GM21515 (cell line): ENCODE data around the gene SERPINH1.
"Not testable (repeated sequence)": the region's sequence is repeated elsewhere in the genome, so short reads cannot be mapped to it uniquely, and the experiment has no call there.

ENCODE experiments used
- ATAC-seq: cut with Tn5 transposase; IDR thresholded peaks from one replicate; pipeline ENCODE4 v1.9.1; 2021; ENCODE audit not compliant: unreplicated experiment

SERPINH1 gene

GRCh38 chr11:75572744-75573143 is 10.7 kb downstream of the SERPINH1 start:
- ATAC-seq: no peak

GRCh38 chr11:75574698-75575602 is 12.9 kb downstream of the SERPINH1 start:
- no peak for ATAC-seq

GRCh38 chr11:75576017-75576416 is 14.0 kb downstream of the SERPINH1 start:
- no peak for ATAC-seq

- ATAC-seq: peak; percentile 50
Observed at GRCh38 chr11:75576499-75576918, 14.5 kb downstream of the SERPINH1 start.

GRCh38 chr11:75577207-75577606 is 15.2 kb downstream of the SERPINH1 start:
- no peak for ATAC-seq

GRCh38 chr11:75578977-75579376 is 16.9 kb downstream of the SERPINH1 start:
- ATAC-seq: no peak

GRCh38 chr11:75579841-75580240 is 17.8 kb downstream of the SERPINH1 start:
- no peak for ATAC-seq

- ATAC-seq: no peak
Observed at GRCh38 chr11:75582506-75582894, 20.4 kb downstream of the SERPINH1 start.

- no peak for ATAC-seq
Observed at GRCh38 chr11:75582895-75583717, 21.1 kb downstream of the SERPINH1 start.

GRCh38 chr11:75583718-75584658 is 21.9 kb downstream of the SERPINH1 start:
- ATAC-seq: no peak

- not testable (repeated sequence) for ATAC-seq
Observed at GRCh38 chr11:75584659-75585292, 22.7 kb downstream of the SERPINH1 start.

- ATAC-seq: no peak
Observed at GRCh38 chr11:75585293-75585670, 23.2 kb downstream of the SERPINH1 start.

- ATAC-seq: no peak
Observed at GRCh38 chr11:75586395-75586794, 24.3 kb downstream of the SERPINH1 start.

GRCh38 chr11:75588051-75588481 is 26.0 kb downstream of the SERPINH1 start:
- ATAC-seq: no peak

- no peak for ATAC-seq
Observed at GRCh38 chr11:75589051-75589450, 27.0 kb downstream of the SERPINH1 start.

GRCh38 chr11:75589933-75590332 is 27.9 kb downstream of the SERPINH1 start:
- no peak for ATAC-seq

- no peak for ATAC-seq
Observed at GRCh38 chr11:75591371-75591770, 29.3 kb downstream of the SERPINH1 start.

- ATAC-seq: no peak
Observed at GRCh38 chr11:75591966-75592365, 29.9 kb downstream of the SERPINH1 start.

- no peak for ATAC-seq
Observed at GRCh38 chr11:75592715-75593114, 30.7 kb downstream of the SERPINH1 start.

- no peak for ATAC-seq
Observed at GRCh38 chr11:75593286-75593915, 31.3 kb downstream of the SERPINH1 start.
